IMR-90 (cell line): Measurements from ENCODE around the gene HLA-DOB. TPM values are rescaled to one million over a fixed set of nuclear protein-coding genes. Genes with fewer than 3 reads are reported as not detected.

Experiments
- ATAC-seq: fragments of 200-7000 bp; cut with Tn5 transposase; 2 replicates; pipeline ENCODE4 v1.9.1; 2020; ENCODE audit warnings: low read depth, mild to moderate bottlenecking, moderate library complexity
- BruUV-seq: library from RNA; stranded (reverse); fragments of 400-500 nt; replicated peaks from 2 replicates; lab custom pipeline; 2021; lab: Mats Ljungman, UMichigan
- CTCF ChIA-PET: fragments of 300-600 bp; formaldehyde crosslinking; extraction: SDS; loops from one replicate; lab custom pipeline; 2021; ENCODE audit warnings: antibody characterized with exemption; lab: Yijun Ruan, JAX
- POLR2A ChIA-PET: fragments of 300-600 bp; sonication (Branson Sonifier 250); formaldehyde crosslinking; loops from one replicate; lab custom pipeline; 2022; ENCODE audit warnings: antibody characterized with exemption; ENCODE audit not compliant: unreplicated experiment; lab: Charles Lee
- DNase-seq: peaks from one replicate; pipeline ENCODE4 v3.0.0; 2013
- H2AFZ ChIP-seq: replicated peaks from 2 replicates; pipeline ENCODE3; 2013; ENCODE audit warnings: low read length, mild to moderate bottlenecking; ENCODE audit not compliant: poor library complexity
- H2AK5ac ChIP-seq: 2 replicates; pipeline ENCODE4 v1.6.1; 2013; ENCODE audit warnings: low read depth, low read length, inconsistent platforms
- H2AK9ac ChIP-seq: replicated peaks from 2 replicates; pipeline ENCODE3; 2013; ENCODE audit warnings: mild to moderate bottlenecking, low read depth, low read length, moderate library complexity; ENCODE audit not compliant: poor library complexity
- H2BK120ac ChIP-seq: 2 replicates; pipeline ENCODE4 v1.6.1; 2013; ENCODE audit warnings: low read depth, low read length, inconsistent platforms
- H2BK15ac ChIP-seq: 3 replicates; pipeline ENCODE4 v1.6.1; 2013; ENCODE audit warnings: low read depth, low read length, inconsistent platforms
- H2BK20ac ChIP-seq: 2 replicates; pipeline ENCODE4 v1.6.1; 2013; ENCODE audit warnings: low read depth, mild to moderate bottlenecking, inconsistent platforms, low read length, moderate library complexity
- H2BK5ac ChIP-seq: 2 replicates; pipeline ENCODE4 v1.6.1; 2013; ENCODE audit warnings: mild to moderate bottlenecking, low read depth, low read length, inconsistent platforms; ENCODE audit not compliant: poor library complexity, severe bottlenecking
- H3K14ac ChIP-seq: replicated peaks from 2 replicates; pipeline ENCODE4 v1.6.1; 2013; ENCODE audit warnings: low read depth, low read length, inconsistent platforms
- H3K18ac ChIP-seq: 2 replicates; pipeline ENCODE4 v1.6.1; 2013; ENCODE audit warnings: low read depth, low read length, control low read depth
- H3K23ac ChIP-seq: 2 replicates; pipeline ENCODE4 v1.6.1; 2013; ENCODE audit warnings: low read depth, low read length, inconsistent platforms
- H3K27ac ChIP-seq: 2 replicates; pipeline ENCODE4 v1.5.1; 2013; ENCODE audit warnings: mild to moderate bottlenecking, control low read depth, low read length; ENCODE audit not compliant: insufficient read depth
- H3K27me3 ChIP-seq: 2 replicates; pipeline ENCODE4 v1.6.1; 2013; ENCODE audit warnings: low read length; ENCODE audit not compliant: control insufficient read depth, insufficient read depth
- H3K36me3 ChIP-seq: 2 replicates; pipeline ENCODE4 v1.6.1; 2013; ENCODE audit warnings: low read length, mixed read lengths; ENCODE audit not compliant: control insufficient read depth, insufficient read depth
- H3K4ac ChIP-seq: 2 replicates; pipeline ENCODE4 v1.6.1; 2013; ENCODE audit warnings: low read depth, low read length, inconsistent platforms
- H3K4me1 ChIP-seq: 2 replicates; pipeline ENCODE4 v1.6.1; 2013; ENCODE audit warnings: low read length, mixed read lengths; ENCODE audit not compliant: control insufficient read depth, insufficient read depth
- H3K4me2 ChIP-seq: 2 replicates; pipeline ENCODE4 v1.6.1; 2013; ENCODE audit warnings: low read depth, mild to moderate bottlenecking, control low read depth, low read length, moderate library complexity
- H3K4me3 ChIP-seq: 2 replicates; pipeline ENCODE4 v1.5.1; 2013; ENCODE audit warnings: low read depth, mild to moderate bottlenecking, control low read depth, low read length, moderate library complexity; ENCODE audit not compliant: insufficient read depth
- H3K56ac ChIP-seq: 2 replicates; pipeline ENCODE4 v1.6.1; 2013; ENCODE audit warnings: low read length, inconsistent platforms; ENCODE audit not compliant: insufficient read depth; ENCODE audit errors: extremely low read depth
- H3K79me1 ChIP-seq, 2 experiments: 2 replicates each; pipeline ENCODE4 v1.6.1; 2013; ENCODE audit warnings: low read length in 2 of 2, inconsistent platforms in 1 of 2, low read depth in 1 of 2
- H3K9ac ChIP-seq: 2 replicates; pipeline ENCODE4 v1.6.1; 2013; ENCODE audit warnings: low read depth, low read length, control low read depth
- H3K9me1 ChIP-seq: 2 replicates; pipeline ENCODE4 v1.6.1; 2013; ENCODE audit warnings: low read length, inconsistent platforms; ENCODE audit not compliant: insufficient read depth
- H3K9me3 ChIP-seq: 2 replicates; pipeline ENCODE4 v1.6.1; 2013; ENCODE audit warnings: low read length; ENCODE audit not compliant: control insufficient read depth, insufficient read depth
- H4K20me1 ChIP-seq: 2 replicates; pipeline ENCODE4 v1.6.1; 2013; ENCODE audit warnings: low read length, inconsistent platforms; ENCODE audit not compliant: insufficient read depth
- H4K5ac ChIP-seq: 2 replicates; pipeline ENCODE4 v1.6.1; 2013; ENCODE audit warnings: mild to moderate bottlenecking, low read depth, low read length, control low read depth
- H4K8ac ChIP-seq, 2 experiments: 2 replicates each; pipeline ENCODE4 v1.6.1; 2013; ENCODE audit warnings: low read depth in 2 of 2, low read length in 2 of 2, control low read depth in 1 of 2, inconsistent platforms in 1 of 2
- H4K91ac ChIP-seq: 2 replicates; pipeline ENCODE4 v1.6.1; 2013; ENCODE audit warnings: low read depth, low read length, inconsistent platforms; ENCODE audit not compliant: insufficient read depth
- BHLHE40 ChIP-seq: fragments of 150-350 bp; IDR thresholded peaks from 2 replicates; pipeline ENCODE4 v1.6.1; 2016; ENCODE audit warnings: mild to moderate bottlenecking, low read depth, low read length
- CEBPB ChIP-seq: IDR thresholded peaks from 2 replicates; pipeline ENCODE4 v1.6.1; 2012; ENCODE audit warnings: low read depth, low read length, improper control_type of control experiment
- CHD1 ChIP-seq: IDR thresholded peaks from 2 replicates; pipeline ENCODE4 v1.6.1; 2012; ENCODE audit warnings: low read depth, low read length, improper control_type of control experiment
- FOS ChIP-seq: fragments of 150-350 bp; IDR thresholded peaks from 2 replicates; pipeline ENCODE4 v1.6.1; 2016; ENCODE audit warnings: low read depth, low read length
- MAFK ChIP-seq: IDR thresholded peaks from 2 replicates; pipeline ENCODE4 v1.6.1; 2012; ENCODE audit warnings: low read depth, low read length, improper control_type of control experiment
- MXI1 ChIP-seq: IDR thresholded peaks from 2 replicates; pipeline ENCODE4 v1.6.1; 2012; ENCODE audit warnings: low read depth, mild to moderate bottlenecking, low read length, moderate library complexity, borderline replicate concordance
- NFE2L2 ChIP-seq: fragments of 150-350 bp; IDR thresholded peaks from 2 replicates; pipeline ENCODE4 v1.6.1; 2016; ENCODE audit warnings: low read depth, mild to moderate bottlenecking, low read length
- POLR2A ChIP-seq: IDR thresholded peaks from 2 replicates; pipeline ENCODE4 v1.6.1; 2012; ENCODE audit warnings: mild to moderate bottlenecking, low read depth, low read length
- RAD21 ChIP-seq: IDR thresholded peaks from 2 replicates; pipeline ENCODE4 v1.6.1; 2012; ENCODE audit warnings: low read length, improper control_type of control experiment
- RCOR1 ChIP-seq: IDR thresholded peaks from 2 replicates; pipeline ENCODE4 v1.6.1; 2012; ENCODE audit warnings: mild to moderate bottlenecking, low read length, improper control_type of control experiment; ENCODE audit not compliant: insufficient replicate concordance
- SMC3 ChIP-seq: fragments of 150-350 bp; IDR thresholded peaks from 2 replicates; pipeline ENCODE4 v1.6.1; 2016; ENCODE audit warnings: low read depth, mild to moderate bottlenecking, antibody characterized with exemption, low read length, moderate library complexity
- WGBS, 2 experiments: methylation state at CpG; one replicate each; pipeline versions ENCODE4 v1.1.5 to v1.1.7; 2013; ENCODE audit warnings: missing lambda C conversion rate in 2 of 2; ENCODE audit not compliant: insufficient read length in 1 of 2; ENCODE audit errors: extremely low coverage in 2 of 2; 5-methylcytosine and 5-hydroxymethylcytosine counted together
- dilution Hi-C: fragments of 300-500 bp; cut with HindIII; formaldehyde crosslinking; loops from one replicate; pipeline ENCODE4 v1.14.3; 2018; ENCODE audit warnings: low sequenced_read_pairs; ENCODE audit not compliant: unreplicated experiment
- in situ Hi-C: fragments of 300-500 bp; cut with MboI; formaldehyde crosslinking; loops from 3 replicates; pipeline ENCODE4 v1.14.3; 2019; ENCODE audit warnings: low sequenced_read_pairs, inconsistent platforms, mixed read lengths
- intact Hi-C: fragments of 100-400 bp; cut with micrococcal nuclease; formaldehyde crosslinking; loops from 2 replicates; pipeline ENCODE4 v1.10.0; 2022
- polyA plus RNA-seq, 3 experiments: library from polyadenylated mRNA; depleted of rRNA; stranded (reverse); fragments of >200 nt; gene quantifications; 2 replicates each; pipeline ENCODE4 v1.2.3, GENCODE V29; 2012; ENCODE audit warnings: low replicate concordance in 1 of 3
- total RNA-seq: library from RNA; depleted of rRNA; stranded (reverse); fragments of >200 nt; gene quantifications from 2 replicates; pipeline ENCODE4 v1.2.3, GENCODE V29; 2012
- TF ChIP-seq, protein P1 (sequence below): conservative IDR thresholded peaks from 2 replicates; pipeline ENCODE4 v1.5.1; 2012; ENCODE audit warnings: mild to moderate bottlenecking, low read depth, low read length, improper control_type of control experiment
- TF ChIP-seq, protein P2 (sequence below): fragments of 150-350 bp; IDR thresholded peaks from 2 replicates; pipeline ENCODE4 v1.6.1; 2016; ENCODE audit warnings: low read depth, mild to moderate bottlenecking, low read length, moderate library complexity, borderline replicate concordance

Gene HLA-DOB
- total and polyA plus RNA-seq, 2 of the 4 experiments (the other 2 are of a cell fraction) = 0.36 to 2.3 TPM

GRCh38 chr6:32799168-32799567 lies 17.6 kb downstream of the HLA-DOB start:
- H2BK20ac ChIP-seq = no peak overlapping the region
- in situ Hi-C loops (loop anchor here (5.0 to 10.0 kb wide), 2 partner anchors 382 to 554 kb away; no protein-coding TSS in a partner anchor), intact Hi-C loops (loop anchor here (5.0 kb wide), 1 partner anchor 367 kb away; no protein-coding TSS in a partner anchor), dilution Hi-C loops (no loop called here)
- H3K9me1 ChIP-seq = no peaks in the 10 kb centered on the region
- no peak overlapping the region for H3K4me2 ChIP-seq
- no peak overlapping the region for H4K91ac ChIP-seq
- H3K56ac ChIP-seq = no peak overlapping the region
- no peak overlapping the region for H2AK9ac ChIP-seq
- H2BK5ac ChIP-seq = no peak overlapping the region
- H2AK5ac ChIP-seq = no peak overlapping the region
- no peak overlapping the region for H2BK15ac ChIP-seq
- no TSS peak for BruUV-seq
- H3K9ac ChIP-seq = no peak overlapping the region
- DNase-seq = no peak
- ChIA-PET POLR2A (no interaction called here), CTCF (no interaction called here)
- no peak overlapping the region for H3K4me3 ChIP-seq
- no peaks in the 10 kb centered on the region for H3K4me1 ChIP-seq
- ATAC-seq = no peak
- H2BK120ac ChIP-seq = no peak overlapping the region
- no peak overlapping the region for H3K18ac ChIP-seq
- no peak overlapping the region for H3K23ac ChIP-seq
- H3K27me3 ChIP-seq = peaks cover 13% of the 10 kb centered on the region
- H3K9me3 ChIP-seq = peaks cover 4% of the 10 kb centered on the region
- no peak overlapping the region for H2AFZ ChIP-seq
- TF ChIP-seq MAFK (no peak), POLR2A (no peak), CEBPB (no peak), CHD1 (no peak), NFE2L2 (no peak), FOS (no peak), MXI1 (no peak), SMC3 (no peak), BHLHE40 (no peak), RAD21 (no peak), RCOR1 (no peak)
- TF ChIP-seq, protein P1, sequence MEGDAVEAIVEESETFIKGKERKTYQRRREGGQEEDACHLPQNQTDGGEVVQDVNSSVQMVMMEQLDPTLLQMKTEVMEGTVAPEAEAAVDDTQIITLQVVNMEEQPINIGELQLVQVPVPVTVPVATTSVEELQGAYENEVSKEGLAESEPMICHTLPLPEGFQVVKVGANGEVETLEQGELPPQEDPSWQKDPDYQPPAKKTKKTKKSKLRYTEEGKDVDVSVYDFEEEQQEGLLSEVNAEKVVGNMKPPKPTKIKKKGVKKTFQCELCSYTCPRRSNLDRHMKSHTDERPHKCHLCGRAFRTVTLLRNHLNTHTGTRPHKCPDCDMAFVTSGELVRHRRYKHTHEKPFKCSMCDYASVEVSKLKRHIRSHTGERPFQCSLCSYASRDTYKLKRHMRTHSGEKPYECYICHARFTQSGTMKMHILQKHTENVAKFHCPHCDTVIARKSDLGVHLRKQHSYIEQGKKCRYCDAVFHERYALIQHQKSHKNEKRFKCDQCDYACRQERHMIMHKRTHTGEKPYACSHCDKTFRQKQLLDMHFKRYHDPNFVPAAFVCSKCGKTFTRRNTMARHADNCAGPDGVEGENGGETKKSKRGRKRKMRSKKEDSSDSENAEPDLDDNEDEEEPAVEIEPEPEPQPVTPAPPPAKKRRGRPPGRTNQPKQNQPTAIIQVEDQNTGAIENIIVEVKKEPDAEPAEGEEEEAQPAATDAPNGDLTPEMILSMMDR = no peak
- TF ChIP-seq, protein P2, sequence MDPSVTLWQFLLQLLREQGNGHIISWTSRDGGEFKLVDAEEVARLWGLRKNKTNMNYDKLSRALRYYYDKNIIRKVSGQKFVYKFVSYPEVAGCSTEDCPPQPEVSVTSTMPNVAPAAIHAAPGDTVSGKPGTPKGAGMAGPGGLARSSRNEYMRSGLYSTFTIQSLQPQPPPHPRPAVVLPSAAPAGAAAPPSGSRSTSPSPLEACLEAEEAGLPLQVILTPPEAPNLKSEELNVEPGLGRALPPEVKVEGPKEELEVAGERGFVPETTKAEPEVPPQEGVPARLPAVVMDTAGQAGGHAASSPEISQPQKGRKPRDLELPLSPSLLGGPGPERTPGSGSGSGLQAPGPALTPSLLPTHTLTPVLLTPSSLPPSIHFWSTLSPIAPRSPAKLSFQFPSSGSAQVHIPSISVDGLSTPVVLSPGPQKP = no peak
- no peaks in the 10 kb centered on the region for H3K79me1 ChIP-seq
- H3K36me3 ChIP-seq = no peaks in the 10 kb centered on the region
- no peak overlapping the region for H3K27ac ChIP-seq
- no peak overlapping the region for H3K4ac ChIP-seq
- H4K20me1 ChIP-seq = no peaks in the 10 kb centered on the region
- no peak overlapping the region for H4K5ac ChIP-seq
- WGBS, 2 experiments = no CpG with 5 or more reads among the region's 3 CpGs
- H3K14ac ChIP-seq = no peak overlapping the region
- H4K8ac ChIP-seq = no peak overlapping the region
